Panc1 (cell line): ENCODE measurements around the gene DHRS4. TPM values are rescaled to one million over a fixed set of nuclear protein-coding genes. Genes with fewer than 3 reads are reported as not detected.

ENCODE experiments used
- ATAC-seq: fragments of 200-7000 bp; cut with Tn5 transposase; 2 replicates; pipeline ENCODE4 v1.9.1; 2020; ENCODE audit warnings: mild to moderate bottlenecking, moderate library complexity
- BruUV-seq: library from RNA; stranded (reverse); fragments of 400-500 nt; replicated peaks from 2 replicates; lab custom pipeline; 2021; lab: Mats Ljungman, UMichigan
- CTCF ChIA-PET: fragments of 300-600 bp; sonication (Branson Sonifier 250); formaldehyde crosslinking; loops from one replicate; lab custom pipeline; 2022; ENCODE audit warnings: antibody characterized with exemption; lab: Charles Lee
- POLR2A ChIA-PET: fragments of 300-600 bp; sonication (Branson Sonifier 250); formaldehyde crosslinking; loops from one replicate; lab custom pipeline; 2022; ENCODE audit warnings: antibody characterized with exemption; lab: Charles Lee
- DNase-seq: peaks from one replicate; pipeline ENCODE4 v3.0.0-alpha.2; 2010; ENCODE audit warnings: low read depth, low spot score
- H3K27ac ChIP-seq: 2 replicates; pipeline ENCODE4 v1.5.1; 2011; ENCODE audit warnings: mild to moderate bottlenecking, low read length, inconsistent platforms
- H3K27me3 ChIP-seq: fragments of 200-500 bp; sonication (Bioruptor generic); 2 replicates; pipeline ENCODE4 v1.6.0; 2014; ENCODE audit warnings: low read length, inconsistent platforms; ENCODE audit not compliant: control insufficient read depth, insufficient read depth
- H3K36me3 ChIP-seq: fragments of 200-500 bp; sonication (Bioruptor generic); 2 replicates; pipeline ENCODE4 v1.5.1; 2014; ENCODE audit warnings: inconsistent platforms, mild to moderate bottlenecking, low read length, moderate library complexity; ENCODE audit not compliant: control insufficient read depth, insufficient read depth
- H3K4me1 ChIP-seq: 2 replicates; pipeline ENCODE4 v1.5.1; 2011; ENCODE audit warnings: inconsistent platforms, mild to moderate bottlenecking, low read length, moderate library complexity; ENCODE audit not compliant: control insufficient read depth, insufficient read depth
- H3K4me3 ChIP-seq, 2 experiments: 2 replicates each; pipeline ENCODE4 v1.5.1; 2011 to 2012; ENCODE audit warnings: low read depth in 2 of 2, low read length in 2 of 2, mild to moderate bottlenecking in 2 of 2, inconsistent platforms in 1 of 2, moderate library complexity in 1 of 2
- H3K9me3 ChIP-seq: fragments of 200-500 bp; sonication (Bioruptor generic); 2 replicates; pipeline ENCODE4 v1.5.1; 2014; ENCODE audit warnings: low read depth, mild to moderate bottlenecking, inconsistent platforms, low read length, moderate library complexity; ENCODE audit not compliant: control insufficient read depth, insufficient read depth
- CTCF ChIP-seq: fragments of 450-650 bp; IDR thresholded peaks from 2 replicates; pipeline ENCODE4 v1.5.1; 2017; ENCODE audit warnings: mild to moderate bottlenecking
- POLR2AphosphoS5 ChIP-seq: IDR thresholded peaks from 2 replicates; pipeline ENCODE4 v1.6.1; 2012; ENCODE audit warnings: mild to moderate bottlenecking, low read depth, low read length, moderate library complexity
- REST ChIP-seq, 2 experiments: IDR thresholded peaks; 2 replicates each; pipeline ENCODE4 v1.6.1; 2011 to 2012; ENCODE audit warnings: low read depth in 2 of 2, control low read depth in 1 of 2, low read length in 1 of 2, mild to moderate bottlenecking in 1 of 2, moderate library complexity in 1 of 2; ENCODE audit not compliant: insufficient read depth in 1 of 2
- SIN3A ChIP-seq: IDR thresholded peaks from 2 replicates; pipeline ENCODE4 v1.6.1; 2012; ENCODE audit warnings: low read depth, mild to moderate bottlenecking, low read length, moderate library complexity, borderline replicate concordance; ENCODE audit not compliant: insufficient read depth
- TCF7L2 ChIP-seq: IDR thresholded peaks from 2 replicates; pipeline ENCODE4 v1.6.1; 2011; ENCODE audit warnings: mild to moderate bottlenecking, low read depth, low read length, inconsistent platforms
- in situ Hi-C: cut with HindIII; loops from 2 replicates; pipeline ENCODE4 v1.10.0; 2016; ENCODE audit warnings: low sequenced_read_pairs, low pct_unique_long_range_greater_than_20kb
- intact Hi-C: fragments of 100-400 bp; cut with micrococcal nuclease; formaldehyde crosslinking; loops from one replicate; pipeline ENCODE4 v1.10.0; 2022; ENCODE audit not compliant: unreplicated experiment
- total RNA-seq: library from RNA; stranded (reverse); gene quantifications from one replicate; pipeline ENCODE4 v1.2.1, GENCODE V29; 2021; ENCODE audit not compliant: unreplicated experiment

DHRS4 gene
- total RNA-seq, 1 experiment from 2014 or later = 13.5 TPM

DNA sequence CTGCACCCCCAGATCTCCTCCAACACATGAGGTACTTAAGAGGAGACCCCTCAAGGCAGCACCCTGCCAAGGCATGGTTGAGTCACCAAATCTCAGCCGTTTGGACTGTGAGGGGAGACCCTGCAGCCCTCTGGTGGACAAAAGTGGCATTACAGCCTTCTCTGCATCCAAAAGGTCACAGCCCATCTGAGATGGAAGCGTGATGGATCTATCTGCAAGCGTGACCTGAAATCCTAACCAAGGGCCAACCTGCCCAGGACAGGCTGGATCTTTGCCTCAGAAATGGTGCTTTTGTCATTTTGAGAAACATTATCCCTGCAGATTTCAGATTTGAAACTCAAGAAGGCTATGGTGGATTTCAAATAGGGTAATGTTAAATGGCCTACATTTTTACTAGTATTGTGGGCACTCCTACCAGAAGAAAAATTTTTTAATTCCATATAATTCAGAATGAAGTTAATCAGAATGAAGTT is 23.7 kb upstream of the DHRS4 start:
- no peaks in the 10 kb centered on the region for H3K36me3 ChIP-seq
- no TSS peak for BruUV-seq

GRCh38 chr14:23930742-23931141 is 22.8 kb upstream of the DHRS4 start:
- DNase-seq = no peak
- in situ Hi-C loops (no loop called here), intact Hi-C loops (no loop called here)
- ChIA-PET CTCF (interaction anchor here (0.9 to 1.1 kb wide), 2 partner anchors 204 to 299 kb away, joined by 3 to 6 read pairs; no protein-coding TSS in a partner anchor), POLR2A (no interaction called here)
- Histone ChIP-seq H3K4me3 (no peak overlapping the region), H3K4me1 (no peaks in the 10 kb centered on the region), H3K27me3 (no peaks in the 10 kb centered on the region), H3K36me3 (no peaks in the 10 kb centered on the region), H3K9me3 (no peaks in the 10 kb centered on the region), H3K27ac (no peak overlapping the region)
- BruUV-seq = no TSS peak
- no peak for ATAC-seq
- no peak for TF ChIP-seq REST (IDR thresholded peaks at IDR 0.05; ENCODE audit: insufficient read depth in 1 of 2, low read depth in 2 of 2, low read length in 1 of 2)
- no peak for TF ChIP-seq POLR2AphosphoS5
- TF ChIP-seq CTCF = no peak
- TF ChIP-seq SIN3A = no peak
- TF ChIP-seq TCF7L2 = no peak

More for the DNA sequence above, 23.7 kb upstream of the DHRS4 start:
- ChIA-PET POLR2A (no interaction called here), CTCF (interaction anchor here (0.9 to 1.1 kb wide), 2 partner anchors 203 to 298 kb away, joined by 3 to 6 read pairs; no protein-coding TSS in a partner anchor)
- H3K27ac ChIP-seq = no peak overlapping the region
- in situ Hi-C loops = no loop called here
- no peak overlapping the region for H3K4me3 ChIP-seq
- ATAC-seq (peak; percentile 88), DNase-seq (peak; percentile 61)
- H3K4me1 ChIP-seq = no peaks in the 10 kb centered on the region
- TF ChIP-seq TCF7L2 = no peak
- TF ChIP-seq CTCF = peak; percentile 93
- no peak for TF ChIP-seq POLR2AphosphoS5
- no peaks in the 10 kb centered on the region for H3K27me3 ChIP-seq
- intact Hi-C loops = no loop called here
- no peaks in the 10 kb centered on the region for H3K9me3 ChIP-seq
